Loucy (cell line): Measurements from ENCODE around the gene QSER1.

ENCODE experiments used
- CTCF ChIP-seq: fragments of 200-600 bp; sonication (generic); conservative IDR thresholded peaks from 2 replicates; pipeline ENCODE4 v1.5.1; 2014; ENCODE audit warnings: mild to moderate bottlenecking, antibody characterized with exemption, low read length
- EZH2phosphoT487 ChIP-seq: fragments of 200-600 bp; IDR thresholded peaks from 2 replicates; pipeline ENCODE4 v1.6.1; 2018; ENCODE audit warnings: antibody characterized with exemption, mild to moderate bottlenecking, moderate library complexity, borderline replicate concordance

GRCh38 chr11:33005175-33005574 lies 112.6 kb downstream of the QSER1 start:
- TF ChIP-seq CTCF (no peak), EZH2phosphoT487 (no peak)
